GM20000 (cell line): ENCODE results near the gene HNRNPK.
A peak's percentile ranks its signal among the peaks of the same experiment; 100 is the strongest.

Experiments
- DNase-seq: peaks from one replicate; pipeline ENCODE4 v3.0.0; 2012; ENCODE audit warnings: low spot score
- TF ChIP-seq, protein P1 (sequence below): IDR thresholded peaks from 2 replicates; pipeline ENCODE4 v1.5.1; 2012; ENCODE audit warnings: mild to moderate bottlenecking, control low read depth; ENCODE audit errors: extremely low read depth, missing control alignments

The HNRNPK gene

GRCh38 chr9:83987402-83987791 lies 7.4 kb upstream of the HNRNPK start:
- DNase-seq: no peak
- TF ChIP-seq, protein P1, sequence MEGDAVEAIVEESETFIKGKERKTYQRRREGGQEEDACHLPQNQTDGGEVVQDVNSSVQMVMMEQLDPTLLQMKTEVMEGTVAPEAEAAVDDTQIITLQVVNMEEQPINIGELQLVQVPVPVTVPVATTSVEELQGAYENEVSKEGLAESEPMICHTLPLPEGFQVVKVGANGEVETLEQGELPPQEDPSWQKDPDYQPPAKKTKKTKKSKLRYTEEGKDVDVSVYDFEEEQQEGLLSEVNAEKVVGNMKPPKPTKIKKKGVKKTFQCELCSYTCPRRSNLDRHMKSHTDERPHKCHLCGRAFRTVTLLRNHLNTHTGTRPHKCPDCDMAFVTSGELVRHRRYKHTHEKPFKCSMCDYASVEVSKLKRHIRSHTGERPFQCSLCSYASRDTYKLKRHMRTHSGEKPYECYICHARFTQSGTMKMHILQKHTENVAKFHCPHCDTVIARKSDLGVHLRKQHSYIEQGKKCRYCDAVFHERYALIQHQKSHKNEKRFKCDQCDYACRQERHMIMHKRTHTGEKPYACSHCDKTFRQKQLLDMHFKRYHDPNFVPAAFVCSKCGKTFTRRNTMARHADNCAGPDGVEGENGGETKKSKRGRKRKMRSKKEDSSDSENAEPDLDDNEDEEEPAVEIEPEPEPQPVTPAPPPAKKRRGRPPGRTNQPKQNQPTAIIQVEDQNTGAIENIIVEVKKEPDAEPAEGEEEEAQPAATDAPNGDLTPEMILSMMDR: no peak

GRCh38 chr9:83986765-83987401 lies 6.9 kb upstream of the HNRNPK start:
- no peak for DNase-seq
- TF ChIP-seq, protein P1: no peak

DNA sequence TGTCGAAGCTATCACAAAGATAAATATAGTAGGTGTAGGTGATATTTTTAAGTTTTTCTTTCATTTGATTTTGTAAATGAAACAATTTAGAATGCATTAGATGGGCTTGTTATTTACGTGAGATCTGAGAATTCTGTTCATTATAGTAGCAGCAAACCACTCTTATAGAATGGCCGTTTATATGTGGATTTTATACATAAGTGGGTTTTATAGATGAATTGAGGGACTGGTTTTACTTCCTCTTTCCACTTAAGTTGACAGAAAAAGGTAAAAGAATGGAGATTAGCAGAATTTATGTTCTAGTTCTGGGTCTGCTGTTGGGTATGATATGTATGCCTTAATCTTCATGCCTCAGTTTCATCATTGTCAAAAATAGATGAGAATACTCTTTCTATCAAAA lies 6.2 kb upstream of the HNRNPK start:
- DNase-seq: no peak
- TF ChIP-seq, protein P1: no peak

- TF ChIP-seq, protein P1: no peak
- DNase-seq: peak; percentile 19
Observed at GRCh38 chr9:83981126-83981871, 1.3 kb upstream of the HNRNPK start.

DNA sequence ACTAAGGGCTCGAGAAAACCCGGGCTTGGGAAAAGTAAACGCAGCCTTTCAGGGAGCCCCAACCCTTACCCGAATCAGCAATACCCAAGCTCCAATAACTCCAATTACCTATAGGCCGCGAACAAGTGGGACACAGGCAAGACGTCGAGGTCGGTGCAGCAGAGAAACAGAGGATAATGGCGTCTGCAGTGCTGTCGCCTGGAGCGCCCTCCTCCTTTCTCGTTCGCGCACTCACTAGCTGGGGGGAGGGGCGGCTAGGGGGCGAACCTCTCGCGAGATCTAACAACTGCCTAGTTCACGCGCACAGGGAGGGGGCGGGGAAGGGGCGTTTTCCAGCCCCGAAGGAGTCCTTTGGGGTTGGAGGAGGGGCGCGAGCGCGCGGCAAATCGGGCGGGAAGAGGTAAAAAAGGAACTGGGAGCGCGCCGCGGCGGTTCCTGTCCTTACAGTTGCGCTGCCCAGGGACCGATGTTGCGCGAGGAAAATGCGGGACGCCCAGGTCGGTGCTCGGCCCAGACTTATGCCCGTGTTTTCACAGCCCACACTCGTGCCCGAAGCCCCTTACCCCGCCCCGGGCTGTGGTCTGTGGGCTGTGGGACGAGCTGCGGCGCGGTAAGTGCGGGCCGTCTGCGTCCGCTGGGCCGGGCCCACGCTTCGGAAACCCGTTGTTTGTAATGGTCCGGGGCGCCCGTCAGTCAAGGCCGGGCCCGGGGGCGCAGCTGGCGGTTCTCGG lies 545 bp upstream of the HNRNPK start, which contains the start of gene RMI1:
Gene RMI1, plus strand, starts transcription at position 411 of the 731 bp plus-strand sequence. CDS start 20,182 bp downstream, outside the sequence.
- DNase-seq: peak; percentile 94
- TF ChIP-seq, protein P1: no peak

- TF ChIP-seq, protein P1: no peak
Observed at GRCh38 chr9:83978992-83979811, 813 bp downstream of the HNRNPK start.

More at GRCh38 chr9:83978992-83979811, 813 bp downstream of the HNRNPK start:
- peak; percentile 71 for DNase-seq
